ENCODE measurements around the gene NTN1. TPM values are rescaled to one million over a fixed set of nuclear protein-coding genes. Genes with fewer than 3 reads are reported as not detected.

The NTN1 gene
- total and polyA plus RNA-seq, 2 of the 13 experiments (the other 11 are each of a cell fraction or from before 2014, with no cell fraction given), result 0.04 to 0.05 TPM

GRCh38 chr17:9258115-9259015, 237.1 kb downstream of the NTN1 start (continued):
- TF ChIP-seq, protein P1, sequence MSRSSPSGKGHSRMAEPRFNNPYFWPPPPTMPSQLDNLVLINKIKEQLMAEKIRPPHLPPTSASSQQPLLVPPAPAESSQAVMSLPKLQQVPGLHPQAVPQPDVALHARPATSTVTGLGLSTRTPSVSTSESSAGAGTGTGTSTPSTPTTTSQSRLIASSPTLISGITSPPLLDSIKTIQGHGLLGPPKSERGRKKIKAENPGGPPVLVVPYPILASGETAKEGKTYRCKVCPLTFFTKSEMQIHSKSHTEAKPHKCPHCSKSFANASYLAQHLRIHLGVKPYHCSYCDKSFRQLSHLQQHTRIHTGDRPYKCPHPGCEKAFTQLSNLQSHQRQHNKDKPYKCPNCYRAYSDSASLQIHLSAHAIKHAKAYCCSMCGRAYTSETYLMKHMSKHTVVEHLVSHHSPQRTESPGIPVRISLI (CRISPR knock-in tag; IDR thresholded peaks at IDR 0.05; ENCODE audit: borderline replicate concordance), result no peak
- TF ChIP-seq ZNF224 (CRISPR knock-in tag; IDR thresholded peaks at IDR 0.05) (no peak), ZNF282 (IDR thresholded peaks at IDR 0.05; ENCODE audit: partially characterized antibody) (no peak), PPARG (CRISPR knock-in tag; conservative IDR thresholded peaks at IDR 0.05) (0 out of 2 replicates have a peak, but pooled peaks have one; percentile 8), FOXA1 (IDR thresholded peaks at IDR 0.05) (no peak), FOXA1 (CRISPR knock-in tag; IDR thresholded peaks at IDR 0.05) (peak; percentile 70), ZNF724P (CRISPR knock-in tag; IDR thresholded peaks at IDR 0.05; ENCODE audit: borderline replicate concordance) (no peak), EP300 (IDR thresholded peaks at IDR 0.05; ENCODE audit: low read depth in 2 of 2, low read length in 2 of 2) (peak in 1 of 2 experiments; percentile 52; a peak in 1 of 4 replicates), EP300 (CRISPR knock-in tag; IDR thresholded peaks at IDR 0.05; ENCODE audit: borderline replicate concordance) (no peak), ISL2 (CRISPR knock-in tag; IDR thresholded peaks at IDR 0.05) (peak; percentile 36; the same call in 1 of the 2 replicates), NFE2 (CRISPR knock-in tag; IDR thresholded peaks at IDR 0.05) (no peak), FOXP1 (IDR thresholded peaks at IDR 0.05) (no peak), FOXP1 (CRISPR knock-in tag; IDR thresholded peaks at IDR 0.05) (peak; percentile 33; the same call in 1 of the 2 replicates), ZNF768 (CRISPR knock-in tag; IDR thresholded peaks at IDR 0.05) (peak; percentile 70; the same call in 1 of the 2 replicates)

Measured in HepG2 (cell line).